ENCODE data around the gene CHCHD3. TPM values are rescaled to one million over a fixed set of nuclear protein-coding genes. Genes with fewer than 3 reads are reported as not detected.

CHCHD3 gene
- total RNA-seq, 1 donor from 2014 or later = 71.0 TPM

DNA sequence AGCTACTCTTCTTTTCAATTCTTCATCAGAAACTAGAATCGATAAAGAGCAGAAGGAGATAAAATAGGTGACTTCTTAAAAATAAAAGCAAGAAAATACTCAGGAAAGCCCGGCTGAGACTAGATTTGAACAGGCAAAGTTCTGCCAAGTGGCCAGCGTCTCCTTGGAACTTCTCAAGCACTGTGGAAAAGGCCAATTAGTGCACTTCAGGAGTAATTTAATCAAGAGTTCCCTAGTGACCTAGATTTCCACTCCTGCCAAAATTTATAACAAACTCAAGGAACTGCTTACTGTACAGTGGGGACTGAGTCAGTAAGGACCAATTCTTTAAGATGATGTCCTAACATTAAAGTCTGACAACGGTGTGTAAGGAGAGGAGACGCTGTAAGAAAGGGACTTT, 57.3 kb downstream of the CHCHD3 start:
- H3K27ac Mint-ChIP-seq = no peak overlapping the region
- H3K4me3 Mint-ChIP-seq = no peak overlapping the region
- peaks cover 6% of the 10 kb centered on the region for H3K4me1 Mint-ChIP-seq (ENCODE audit: unreplicated experiment)
- no peaks in the 10 kb centered on the region for H3K9me3 Mint-ChIP-seq
- H3K27me3 Mint-ChIP-seq = no peaks in the 10 kb centered on the region
- DNase-seq (ENCODE audit: extremely low spot score, unreplicated experiment) = no peak
- TF ChIP-seq, protein P1, sequence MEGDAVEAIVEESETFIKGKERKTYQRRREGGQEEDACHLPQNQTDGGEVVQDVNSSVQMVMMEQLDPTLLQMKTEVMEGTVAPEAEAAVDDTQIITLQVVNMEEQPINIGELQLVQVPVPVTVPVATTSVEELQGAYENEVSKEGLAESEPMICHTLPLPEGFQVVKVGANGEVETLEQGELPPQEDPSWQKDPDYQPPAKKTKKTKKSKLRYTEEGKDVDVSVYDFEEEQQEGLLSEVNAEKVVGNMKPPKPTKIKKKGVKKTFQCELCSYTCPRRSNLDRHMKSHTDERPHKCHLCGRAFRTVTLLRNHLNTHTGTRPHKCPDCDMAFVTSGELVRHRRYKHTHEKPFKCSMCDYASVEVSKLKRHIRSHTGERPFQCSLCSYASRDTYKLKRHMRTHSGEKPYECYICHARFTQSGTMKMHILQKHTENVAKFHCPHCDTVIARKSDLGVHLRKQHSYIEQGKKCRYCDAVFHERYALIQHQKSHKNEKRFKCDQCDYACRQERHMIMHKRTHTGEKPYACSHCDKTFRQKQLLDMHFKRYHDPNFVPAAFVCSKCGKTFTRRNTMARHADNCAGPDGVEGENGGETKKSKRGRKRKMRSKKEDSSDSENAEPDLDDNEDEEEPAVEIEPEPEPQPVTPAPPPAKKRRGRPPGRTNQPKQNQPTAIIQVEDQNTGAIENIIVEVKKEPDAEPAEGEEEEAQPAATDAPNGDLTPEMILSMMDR (conservative IDR thresholded peaks at IDR 0.05) = no peak
- peaks cover 14% of the 10 kb centered on the region for H3K36me3 Mint-ChIP-seq

DNA sequence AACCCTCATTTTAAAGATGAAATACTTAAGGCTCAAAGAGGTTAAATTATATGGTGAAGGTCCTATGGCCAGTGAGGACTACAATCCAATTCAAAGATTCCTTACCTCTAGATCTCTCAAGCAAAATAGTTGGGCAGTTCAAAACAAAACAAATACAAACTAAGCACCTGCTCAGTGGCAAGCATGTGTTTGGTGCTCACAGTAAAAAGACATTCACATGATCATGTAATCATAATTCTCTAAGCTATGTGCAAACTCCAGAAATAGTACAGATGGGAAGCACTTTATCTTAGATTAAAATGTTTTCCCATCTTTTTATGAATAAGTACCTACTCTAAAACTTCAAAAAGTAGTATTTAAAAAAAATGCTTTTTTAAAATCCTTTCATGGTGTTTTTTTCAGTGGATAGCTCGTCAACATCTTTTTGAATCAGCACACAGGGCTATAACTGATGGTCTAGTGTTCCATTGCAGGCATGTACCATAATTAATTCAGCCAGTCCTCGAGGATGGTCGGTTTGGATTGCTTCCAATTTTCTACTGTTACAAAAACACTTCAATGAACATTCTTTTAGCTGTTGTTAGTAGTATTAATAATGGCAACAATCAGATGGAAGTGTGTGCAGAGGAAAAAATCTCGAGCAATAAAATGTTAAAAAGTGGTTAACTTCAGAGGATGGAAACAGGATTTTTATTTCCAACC, 58.4 kb downstream of the CHCHD3 start:
- TF ChIP-seq, protein P1 (conservative IDR thresholded peaks at IDR 0.05) = no peak
- H3K36me3 Mint-ChIP-seq = peaks cover 18% of the 10 kb centered on the region
- no peaks in the 10 kb centered on the region for H3K27me3 Mint-ChIP-seq

DNA sequence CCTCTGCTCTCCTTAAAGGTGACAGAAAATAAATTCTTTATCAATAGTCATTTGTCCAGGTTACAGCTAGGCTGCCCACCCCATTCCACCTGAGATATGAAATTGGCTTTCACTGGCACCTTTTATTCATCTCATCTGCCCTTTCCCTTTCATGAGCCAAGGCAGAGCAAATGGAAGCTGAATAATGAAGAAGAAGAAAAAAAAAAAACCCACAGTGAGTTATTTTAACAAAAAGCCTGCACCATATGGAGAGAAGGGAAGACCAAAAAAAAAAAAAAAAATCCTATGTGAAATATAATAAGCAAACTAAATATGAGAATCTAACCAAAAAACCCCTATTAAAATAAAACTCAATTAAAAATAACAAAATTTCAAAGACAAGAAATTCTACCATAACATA, 59.2 kb downstream of the CHCHD3 start:
- Mint-ChIP-seq H3K36me3 (peaks cover 18% of the 10 kb centered on the region), H3K4me1 (ENCODE audit: unreplicated experiment) (peaks cover 7% of the 10 kb centered on the region), H3K27me3 (no peaks in the 10 kb centered on the region), H3K27ac (no peak overlapping the region), H3K9me3 (no peaks in the 10 kb centered on the region), H3K4me3 (no peak overlapping the region)
- TF ChIP-seq, protein P1 (conservative IDR thresholded peaks at IDR 0.05) = no peak
- no peak for DNase-seq (ENCODE audit: extremely low spot score, unreplicated experiment)

More for the DNA sequence above, 58.4 kb downstream of the CHCHD3 start:
- Mint-ChIP-seq H3K4me3 (no peak overlapping the region), H3K9me3 (no peaks in the 10 kb centered on the region), H3K4me1 (ENCODE audit: unreplicated experiment) (peaks cover 6% of the 10 kb centered on the region), H3K27ac (no peak overlapping the region)
- no peak for DNase-seq (ENCODE audit: extremely low spot score, unreplicated experiment)

DNA sequence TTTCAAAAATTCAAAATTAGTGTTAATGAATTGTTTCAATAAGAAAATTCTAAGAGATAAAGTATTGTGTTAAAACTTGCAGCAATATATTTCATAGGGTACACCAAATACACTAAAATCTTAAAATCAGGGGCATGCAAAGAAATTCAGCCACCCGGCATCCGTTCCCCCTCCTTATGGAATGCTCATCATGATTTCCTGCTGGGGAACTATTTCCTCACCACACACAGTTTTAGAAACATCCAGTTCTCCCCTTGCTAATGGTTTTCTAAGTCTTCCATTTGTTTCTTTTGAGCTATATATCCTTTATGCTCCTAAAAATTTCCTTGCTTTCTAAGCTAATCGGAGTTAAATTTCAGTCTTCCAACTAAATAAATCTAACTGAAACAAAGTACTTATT, 60.7 kb downstream of the CHCHD3 start:
- no peak overlapping the region for H3K27ac Mint-ChIP-seq
- peaks cover 23% of the 10 kb centered on the region for H3K36me3 Mint-ChIP-seq
- TF ChIP-seq, protein P1 (conservative IDR thresholded peaks at IDR 0.05) = no peak
- no peaks in the 10 kb centered on the region for H3K9me3 Mint-ChIP-seq
- no peak overlapping the region for H3K4me3 Mint-ChIP-seq
- H3K27me3 Mint-ChIP-seq = no peaks in the 10 kb centered on the region
- H3K4me1 Mint-ChIP-seq (ENCODE audit: unreplicated experiment) = peaks cover 12% of the 10 kb centered on the region
- DNase-seq (ENCODE audit: extremely low spot score, unreplicated experiment) = no peak

DNA sequence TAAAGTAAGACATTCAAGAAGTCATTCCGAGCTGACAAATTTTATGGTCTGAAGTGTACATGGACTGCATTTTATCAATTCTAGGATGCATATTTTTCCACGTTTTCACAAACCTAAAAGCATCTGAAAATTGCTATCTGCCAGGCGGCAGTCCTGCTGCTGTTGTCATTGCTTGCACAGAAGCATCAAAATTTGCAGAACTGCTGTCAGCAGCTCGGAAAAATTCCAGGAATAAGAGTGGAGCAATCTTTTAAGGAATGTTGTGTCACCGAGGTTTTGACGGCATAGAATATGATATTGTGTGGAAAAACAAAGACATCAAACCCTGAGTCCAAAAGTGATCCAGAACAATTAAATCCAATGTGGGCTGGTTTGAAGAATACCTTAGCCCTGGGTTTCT, 61.4 kb downstream of the CHCHD3 start:
- Mint-ChIP-seq H3K27ac (no peak overlapping the region), H3K4me1 (ENCODE audit: unreplicated experiment) (peaks cover 16% of the 10 kb centered on the region), H3K9me3 (no peaks in the 10 kb centered on the region), H3K4me3 (no peak overlapping the region), H3K27me3 (no peaks in the 10 kb centered on the region), H3K36me3 (peaks cover 26% of the 10 kb centered on the region)
- DNase-seq (ENCODE audit: extremely low spot score, unreplicated experiment) = no peak
- TF ChIP-seq, protein P1 (conservative IDR thresholded peaks at IDR 0.05) = no peak
